ENCODE measurements around the gene MLPH.
A peak's percentile ranks its signal among the peaks of the same experiment; 100 is the strongest.

Gene MLPH

GRCh38 chr2:237527233-237527632 is 40.2 kb downstream of the MLPH start:
- DNase-seq, result no peak

DNA sequence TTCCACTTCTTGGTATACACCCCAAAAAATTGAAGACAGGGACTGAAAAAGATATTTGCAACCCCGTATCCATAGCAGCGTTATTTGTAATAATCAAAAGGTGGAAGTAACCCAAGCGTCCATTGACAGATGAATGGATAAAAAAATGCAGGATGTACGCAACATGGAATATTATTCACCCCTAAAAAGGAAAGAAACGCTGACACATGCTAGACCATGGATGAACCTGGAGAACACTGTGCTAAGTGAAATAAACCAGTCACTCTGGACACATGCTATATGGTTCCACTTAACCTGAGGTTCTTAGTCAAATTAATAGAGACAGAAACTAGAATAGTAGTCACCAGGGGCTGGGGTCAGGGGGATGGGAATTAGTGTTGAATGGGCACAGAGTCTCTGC is 40.7 kb downstream of the MLPH start:
- DNase-seq, result no peak

GRCh38 chr2:237529452-237530402 is 42.7 kb downstream of the MLPH start:
- DNase-seq, result peak in 1 of 3 experiments; percentile 5

- no peak for DNase-seq
These were observed 43.7 kb downstream of the MLPH start for GRCh38 chr2:237530472-237531433.

DNA sequence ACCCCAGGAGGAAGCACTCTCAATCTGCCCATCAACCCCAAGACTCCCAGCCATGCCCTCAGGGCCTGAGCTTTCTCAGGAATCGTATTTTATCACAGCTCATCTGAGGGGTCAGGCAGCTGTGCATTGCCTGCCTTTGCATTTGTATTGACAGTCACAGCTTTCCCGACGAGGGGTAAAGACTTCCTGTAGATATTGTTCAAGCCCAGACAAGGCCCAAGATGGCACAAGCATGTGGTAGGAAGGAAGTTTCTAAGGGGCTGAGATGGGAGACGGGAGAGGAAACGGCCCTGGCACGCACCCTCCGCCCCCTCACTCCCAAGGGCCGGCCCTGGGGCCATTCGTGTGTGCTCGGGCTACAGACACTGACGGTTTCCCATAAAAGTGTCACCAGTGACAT is 45.1 kb downstream of the MLPH start:
- no peak for DNase-seq

GRCh38 chr2:237533668-237534161 is 46.7 kb downstream of the MLPH start:
- DNase-seq, result peak; percentile 62 to 88 (median 65)

DNA sequence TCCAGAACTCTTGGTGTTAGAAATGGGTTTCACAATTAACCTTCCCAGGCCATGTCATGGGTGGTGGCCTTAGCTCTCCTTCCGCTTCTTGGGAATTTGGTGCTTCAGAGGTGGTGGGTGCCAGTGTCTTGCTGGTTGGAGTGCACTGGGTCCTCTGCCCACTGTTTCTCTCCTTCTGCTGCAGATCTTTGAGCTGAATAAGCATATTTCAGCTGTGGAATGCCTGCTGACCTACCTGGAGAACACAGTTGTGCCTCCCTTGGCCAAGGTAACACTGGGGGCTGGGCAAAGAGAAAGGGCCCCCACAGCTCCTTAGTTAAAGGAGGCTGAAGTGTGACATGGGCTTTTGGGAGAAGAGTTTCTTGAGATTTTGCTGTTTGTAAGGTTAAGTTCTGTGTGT is 47.3 kb downstream of the MLPH start:
- no peak for DNase-seq

GRCh38 chr2:237535385-237536082 is 48.5 kb downstream of the MLPH start:
- no peak for DNase-seq

- no peak for DNase-seq
These were observed 49.0 kb downstream of the MLPH start for GRCh38 chr2:237536083-237536415.

GRCh38 chr2:237536617-237537016 is 49.6 kb downstream of the MLPH start:
- no peak for DNase-seq

DNA sequence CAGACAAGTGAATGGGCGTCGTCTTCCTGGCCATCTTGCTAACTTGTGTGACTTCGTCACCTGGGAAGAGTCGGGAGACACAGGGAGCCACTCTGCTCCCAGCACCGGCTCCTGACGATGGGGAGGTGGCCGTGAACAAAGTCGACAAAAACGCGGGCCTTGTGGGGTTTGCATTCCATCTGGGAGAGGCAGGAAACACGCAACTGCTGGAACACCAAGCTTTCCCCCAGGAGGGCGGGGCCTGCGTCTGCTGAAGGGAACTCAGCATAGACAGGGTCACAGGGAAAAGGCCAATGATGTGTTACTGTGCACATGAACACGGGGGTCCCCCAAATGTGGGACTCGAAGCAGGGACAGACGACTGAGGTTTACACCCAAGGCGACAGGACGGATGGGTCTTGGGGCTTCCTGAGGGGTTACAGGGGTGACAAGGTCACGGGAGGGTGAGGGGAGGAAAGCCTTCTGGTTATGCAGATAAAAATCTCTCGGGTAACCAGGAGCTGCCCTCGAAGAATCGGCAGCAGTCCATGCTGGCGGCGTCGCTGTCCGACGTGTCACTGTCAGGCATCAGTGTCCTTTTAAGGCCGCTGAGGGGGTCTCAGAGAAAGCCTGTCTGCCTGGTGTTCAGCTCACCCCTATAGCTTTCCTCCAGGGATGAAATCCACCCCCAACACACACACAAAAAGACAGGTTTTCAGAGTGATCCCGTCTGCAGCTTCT is 51.1 kb downstream of the MLPH start:
- DNase-seq, result peak in 1 of 3 experiments; percentile 28

- DNase-seq, result no peak
These were observed 51.9 kb downstream of the MLPH start for GRCh38 chr2:237538901-237539300.

GRCh38 chr2:237539681-237540080 is 52.6 kb downstream of the MLPH start:
- DNase-seq, result no peak

GRCh38 chr2:237540223-237540775 is 53.2 kb downstream of the MLPH start:
- DNase-seq, result no peak

DNA sequence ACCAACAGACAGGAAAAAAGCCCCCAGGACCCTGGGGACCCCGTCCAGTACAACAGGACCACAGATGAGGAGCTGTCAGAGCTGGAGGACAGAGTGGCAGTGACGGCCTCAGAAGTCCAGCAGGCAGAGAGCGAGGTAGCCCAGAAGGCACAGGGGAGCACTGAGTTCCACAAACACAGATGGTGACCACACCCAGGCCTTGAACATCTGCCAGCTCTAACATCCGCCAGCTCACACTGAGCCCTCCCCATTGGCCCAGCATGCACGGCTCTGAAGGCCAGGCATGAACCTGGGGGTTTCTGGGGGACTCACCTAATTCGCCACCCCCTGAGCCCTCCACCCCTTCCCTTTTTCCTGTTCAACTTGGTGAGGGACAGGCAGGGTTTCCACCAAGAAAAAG is 53.8 kb downstream of the MLPH start:
- DNase-seq, result peak; percentile 4 to 22 (median 9)

- DNase-seq, result no peak
These were observed 54.2 kb downstream of the MLPH start for GRCh38 chr2:237541243-237541642.

DNA sequence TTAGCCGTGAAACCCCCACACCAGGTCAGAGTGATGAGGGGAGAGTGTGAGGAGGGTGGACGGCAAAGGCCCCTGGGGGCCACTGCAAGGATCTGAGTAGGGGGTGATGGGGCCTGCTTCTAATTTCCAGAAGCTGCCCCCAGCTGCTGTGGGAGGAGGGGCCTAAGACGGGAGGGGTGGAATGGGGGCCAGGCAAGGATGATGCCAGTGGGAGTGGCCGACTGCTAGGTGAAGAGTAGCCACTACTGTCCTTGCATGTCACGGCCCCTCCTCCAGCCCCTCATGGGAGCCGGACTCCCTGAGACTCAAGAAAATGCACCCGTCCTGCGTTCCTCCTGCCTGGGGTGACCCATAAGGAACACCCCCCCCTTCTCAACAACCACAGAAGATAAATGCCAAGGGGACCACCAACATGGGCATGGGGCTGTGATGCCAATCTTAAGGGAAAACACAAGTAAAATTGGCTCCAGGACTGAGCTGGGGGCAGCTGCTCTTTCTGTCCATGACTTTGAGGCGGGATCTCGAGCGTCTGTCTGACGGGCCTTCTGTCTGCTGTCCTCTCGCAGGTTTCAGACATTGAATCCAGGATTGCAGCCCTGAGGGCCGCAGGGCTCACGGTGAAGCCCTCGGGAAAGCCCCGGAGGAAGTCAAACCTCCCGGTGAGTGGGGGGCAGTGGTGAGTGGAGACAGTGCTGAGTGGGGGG is 55.1 kb downstream of the MLPH start:
- no peak for DNase-seq

DNA sequence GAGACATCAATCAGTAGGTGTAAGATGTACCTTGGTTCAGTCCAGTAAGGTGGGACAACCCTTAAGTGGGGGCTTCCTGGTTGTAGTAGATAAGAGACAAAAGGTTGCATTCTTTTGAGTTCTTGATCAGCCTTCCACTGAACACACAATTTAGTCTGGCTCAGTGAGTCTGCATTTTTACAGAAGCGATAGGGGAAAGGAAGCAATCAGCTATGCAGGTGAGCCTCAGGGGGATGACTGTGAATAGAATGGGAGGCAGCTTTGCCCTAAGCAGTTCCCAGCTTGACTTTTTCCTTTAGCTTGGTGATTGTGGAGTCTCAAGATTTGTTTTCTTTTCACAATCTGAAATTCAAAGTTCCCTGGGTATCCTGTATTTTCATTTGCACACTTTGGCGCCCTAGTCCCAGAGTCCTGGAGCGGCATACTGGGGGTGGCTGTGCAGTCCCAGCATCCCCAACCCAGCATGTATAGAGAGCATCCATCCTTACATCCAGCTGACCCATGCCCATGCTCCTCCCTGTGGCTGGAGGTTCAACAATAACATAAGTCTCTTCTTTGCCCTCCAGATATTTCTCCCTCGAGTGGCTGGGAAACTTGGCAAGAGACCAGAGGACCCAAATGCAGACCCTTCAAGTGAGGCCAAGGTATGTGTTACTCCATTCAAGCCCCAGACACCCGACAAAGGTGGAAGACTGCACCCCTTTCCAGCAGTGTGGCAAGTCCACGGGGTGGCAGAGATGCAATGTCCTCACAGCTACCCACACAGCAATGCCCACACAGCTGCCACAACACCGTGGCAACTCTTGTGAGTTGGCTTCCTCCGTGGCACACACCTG is 59.2 kb downstream of the MLPH start:
- no peak for DNase-seq

DNA sequence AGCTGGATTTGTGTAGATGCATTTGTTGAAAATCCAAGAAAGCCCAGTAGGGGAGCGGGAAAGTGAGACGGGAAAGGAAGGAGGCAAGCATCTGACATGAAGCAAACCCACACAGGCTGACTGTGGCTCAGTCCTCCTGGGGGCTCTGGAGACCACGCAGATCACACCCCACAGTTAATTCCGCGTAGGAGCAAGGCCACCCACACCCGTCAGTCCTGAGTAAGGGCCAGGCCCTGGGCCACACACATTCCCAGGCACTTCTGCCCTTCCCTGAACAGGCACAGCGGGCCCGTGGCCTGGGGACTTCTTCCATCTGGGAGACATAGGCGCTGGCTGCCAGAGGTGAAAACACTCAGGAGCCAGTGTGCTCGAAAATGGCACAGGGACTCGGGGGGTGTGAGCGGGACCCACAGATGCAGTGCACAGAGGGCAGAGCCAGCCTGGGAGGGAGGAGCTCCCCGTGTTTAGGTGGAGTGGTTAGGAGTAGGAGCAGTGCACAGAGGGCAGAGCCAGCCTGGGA is 59.9 kb downstream of the MLPH start:
- DNase-seq, result peak in 1 of 3 experiments; percentile 4

All from NCI-H1417 (cell line).